ENCODE data around the gene CSMD2.

DNA sequence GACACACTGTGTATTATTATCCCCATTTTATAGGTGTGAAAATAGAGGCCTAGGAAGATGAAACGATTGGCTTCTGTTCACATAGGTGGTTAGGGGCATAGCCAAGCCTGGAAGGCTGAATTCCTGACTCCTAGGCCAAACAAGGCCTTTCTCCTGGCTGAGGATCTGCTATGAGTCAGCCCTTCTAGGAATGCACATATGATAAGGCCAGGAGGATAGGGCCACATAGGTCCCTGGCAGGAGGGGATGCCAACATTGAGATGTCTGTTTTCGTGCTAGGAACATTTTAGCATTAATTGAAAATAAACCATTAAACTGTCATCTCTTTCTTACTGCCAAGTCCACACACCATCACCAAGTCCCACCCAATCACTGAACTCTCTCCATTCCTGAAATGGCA is 9.2 kb downstream of the CSMD2 start:
- no peak for TF ChIP-seq TAF1 (IDR thresholded peaks at IDR 0.05; ENCODE audit: low read depth, low read length)
- TF ChIP-seq TEAD4 (IDR thresholded peaks at IDR 0.05; ENCODE audit: low read depth, low read length), result no peak
- TF ChIP-seq RBBP5 (IDR thresholded peaks at IDR 0.05; ENCODE audit: borderline replicate concordance, low read depth, low read length), result no peak
